Measurements from ENCODE around the gene TTC32.
A peak's percentile ranks its signal among the peaks of the same experiment; 100 is the strongest.
"Not testable (repeated sequence)": the region's sequence is repeated elsewhere in the genome, so short reads cannot be mapped to it uniquely, and the experiment has no call there.

TTC32 gene

GRCh38 chr2:19901442-19902215 is at the start of gene TTC32:
Gene TTC32 (minus strand): TSS chr2:19901983. CDS start chr2:19901854, 129 bp downstream.
- DNase-seq (ENCODE audit: low spot score): peak; percentile 89

GRCh38 chr2:19949071-19949470 is 47.3 kb upstream of the TTC32 start:
- no peak for DNase-seq (ENCODE audit: low spot score)

- no peak for DNase-seq (ENCODE audit: low spot score)
Measured at GRCh38 chr2:19947184-19947940, 45.6 kb upstream of the TTC32 start.

- no peak for DNase-seq (ENCODE audit: low spot score)
Measured at GRCh38 chr2:19944205-19944845, 42.5 kb upstream of the TTC32 start.

GRCh38 chr2:19943189-19943588 is 41.4 kb upstream of the TTC32 start:
- DNase-seq (ENCODE audit: low spot score): no peak

GRCh38 chr2:19942199-19942598 is 40.4 kb upstream of the TTC32 start:
- DNase-seq (ENCODE audit: low spot score): no peak

- no peak for DNase-seq (ENCODE audit: low spot score)
Measured at GRCh38 chr2:19937004-19937403, 35.2 kb upstream of the TTC32 start.

GRCh38 chr2:19936203-19936602 is 34.4 kb upstream of the TTC32 start:
- no peak for DNase-seq (ENCODE audit: low spot score)

GRCh38 chr2:19933351-19933981 is 31.7 kb upstream of the TTC32 start:
- DNase-seq (ENCODE audit: low spot score): no peak

GRCh38 chr2:19932928-19933327 is 31.1 kb upstream of the TTC32 start:
- DNase-seq (ENCODE audit: low spot score): no peak

- DNase-seq (ENCODE audit: low spot score): no peak
Measured at GRCh38 chr2:19929226-19929625, 27.4 kb upstream of the TTC32 start.

GRCh38 chr2:19927816-19928215 is 26.0 kb upstream of the TTC32 start:
- not testable (repeated sequence) for DNase-seq (ENCODE audit: low spot score)

- DNase-seq (ENCODE audit: low spot score): not testable (repeated sequence)
Measured at GRCh38 chr2:19924526-19924925, 22.7 kb upstream of the TTC32 start.

- DNase-seq (ENCODE audit: low spot score): not testable (repeated sequence)
Measured at GRCh38 chr2:19922188-19922587, 20.4 kb upstream of the TTC32 start.

GRCh38 chr2:19916385-19916950 is 14.7 kb upstream of the TTC32 start:
- no peak for DNase-seq (ENCODE audit: low spot score)

- peak; percentile 59 for DNase-seq (ENCODE audit: low spot score)
Measured at GRCh38 chr2:19914266-19914975, 12.6 kb upstream of the TTC32 start.

GRCh38 chr2:19911808-19912509 is 10.2 kb upstream of the TTC32 start:
- no peak for DNase-seq (ENCODE audit: low spot score)

- DNase-seq (ENCODE audit: low spot score): no peak
Measured at GRCh38 chr2:19902216-19902740, 495 bp upstream of the TTC32 start.

- peak; percentile 26 for DNase-seq (ENCODE audit: low spot score)
Measured at GRCh38 chr2:19900931-19901441, 797 bp downstream of the TTC32 start.
